HUDEP-2 (cell line): ENCODE data around the gene ZNF624.
"Not testable (repeated sequence)": the region's sequence is repeated elsewhere in the genome, so short reads cannot be mapped to it uniquely, and the experiment has no call there.

Source experiments
- DNase-seq, 76 experiments: peaks; one replicate each; lab custom pipeline; 2025; ENCODE audit not compliant: unreplicated experiment in 76 of 76; lab: John Stamatoyannopoulos, UW

ZNF624 gene

GRCh38 chr17:16653367-16654041 is at the start of gene ZNF624:
Gene ZNF624 (minus strand): TSS chr17:16653850.
- DNase-seq, result peak in 74 of 76 experiments; percentile 14 to 88 (median 78)

- not testable (repeated sequence) for DNase-seq
These were observed 44.0 kb upstream of the ZNF624 start for GRCh38 chr17:16697603-16698002.

GRCh38 chr17:16690447-16690846 is 36.8 kb upstream of the ZNF624 start:
- not testable (repeated sequence) for DNase-seq

- DNase-seq, result peak in 32 of 76 experiments; percentile 2 to 36 (median 12)
These were observed 36.2 kb upstream of the ZNF624 start, which contains the start of gene CCDC144A for GRCh38 chr17:16689731-16690281. Gene CCDC144A (plus strand): TSS chr17:16690241. CDS start chr17:16690401, 160 bp downstream.

- not testable (repeated sequence) for DNase-seq
These were observed 33.5 kb upstream of the ZNF624 start for GRCh38 chr17:16687151-16687550.

- not testable (repeated sequence) for DNase-seq
These were observed 32.4 kb upstream of the ZNF624 start for GRCh38 chr17:16686019-16686418.

GRCh38 chr17:16683290-16684138 is 29.9 kb upstream of the ZNF624 start:
- not testable (repeated sequence) for DNase-seq

GRCh38 chr17:16676676-16677268 is 23.1 kb upstream of the ZNF624 start:
- DNase-seq, result no peak

- not testable (repeated sequence) for DNase-seq
These were observed 13.4 kb upstream of the ZNF624 start for GRCh38 chr17:16666907-16667636.

GRCh38 chr17:16666553-16666906 is 12.9 kb upstream of the ZNF624 start:
- DNase-seq, result not testable (repeated sequence)

GRCh38 chr17:16662936-16663335 is 9.3 kb upstream of the ZNF624 start:
- DNase-seq, result no peak

GRCh38 chr17:16661217-16661616 is 7.6 kb upstream of the ZNF624 start:
- no peak for DNase-seq

GRCh38 chr17:16652847-16653366 is 743 bp downstream of the ZNF624 start:
- DNase-seq, result peak in 3 of 76 experiments; percentile 17 to 27 (median 21)

GRCh38 chr17:16652252-16652651 is 1.4 kb downstream of the ZNF624 start:
- DNase-seq, result no peak

GRCh38 chr17:16649585-16649984 is 4.1 kb downstream of the ZNF624 start:
- DNase-seq, result no peak

GRCh38 chr17:16639438-16639837 is 14.2 kb downstream of the ZNF624 start:
- DNase-seq, result no peak

GRCh38 chr17:16623282-16623681 is 30.4 kb downstream of the ZNF624 start:
- no peak for DNase-seq

- DNase-seq, result no peak
These were observed 30.9 kb downstream of the ZNF624 start for GRCh38 chr17:16622540-16623277.

GRCh38 chr17:16617481-16618060 is 36.1 kb downstream of the ZNF624 start:
- DNase-seq, result no peak
